PFSK-1 (cell line): ENCODE data around the gene ITPR3.

Source experiments
- POLR2AphosphoS5 ChIP-seq: IDR thresholded peaks from 2 replicates; pipeline ENCODE4 v1.6.1; 2012; ENCODE audit warnings: low read depth, mild to moderate bottlenecking, control low read depth, low read length, moderate library complexity
- REST ChIP-seq, 2 experiments: IDR thresholded peaks; 2 replicates each; pipeline versions ENCODE4 v1.6.1 to v1.8.0; 2011 to 2012; ENCODE audit warnings: low read depth in 2 of 2, low read length in 2 of 2, control low read depth in 1 of 2, inconsistent platforms in 1 of 2, mild to moderate bottlenecking in 1 of 2, moderate library complexity in 1 of 2; ENCODE audit not compliant: insufficient read depth in 1 of 2
- TAF1 ChIP-seq: IDR thresholded peaks from 2 replicates; pipeline ENCODE4 v1.6.1; 2012; ENCODE audit warnings: low read length, control low read depth, borderline replicate concordance; ENCODE audit not compliant: insufficient read depth

DNA sequence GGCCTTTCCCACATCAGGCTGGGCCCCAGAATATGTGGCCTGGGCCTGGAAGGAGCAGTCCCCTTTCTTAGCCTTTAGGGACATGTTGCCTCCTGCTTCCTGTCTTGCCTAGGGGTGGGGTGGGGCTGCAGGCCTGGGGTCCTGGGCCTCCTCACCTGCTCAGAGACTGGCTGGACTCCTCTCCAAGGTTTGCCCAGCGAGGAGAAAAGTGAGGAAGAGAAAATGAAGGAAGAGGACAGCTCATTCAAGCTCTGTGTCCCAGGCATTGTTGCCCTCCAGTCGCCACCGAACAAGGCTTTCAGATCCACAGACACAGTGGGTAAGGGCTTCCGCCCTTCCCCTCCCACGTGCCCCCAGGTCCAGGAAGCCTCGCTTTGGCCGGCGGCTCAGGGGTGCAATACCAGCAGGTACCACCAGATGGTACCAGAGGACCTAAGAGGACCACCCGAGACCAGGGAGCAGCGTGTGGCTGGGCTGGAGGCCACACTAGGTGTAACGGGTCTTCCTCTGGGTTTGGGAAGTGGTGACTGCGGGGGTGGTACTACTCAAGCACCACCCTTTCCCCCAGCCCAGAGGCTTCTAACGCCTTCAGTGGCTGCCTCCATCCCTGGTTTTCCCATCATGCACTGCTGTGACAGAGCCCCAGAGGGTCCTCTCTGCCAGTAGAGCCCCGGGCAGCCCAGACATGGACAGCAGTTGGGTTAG, 35.6 kb upstream of the ITPR3 start:
- TF ChIP-seq TAF1 (no peak), REST (IDR thresholded peaks at IDR 0.05; ENCODE audit: insufficient read depth in 1 of 2, low read depth in 2 of 2, low read length in 2 of 2) (no peak), POLR2AphosphoS5 (no peak)
